ENCODE results near the gene RASD1. TPM values are rescaled to one million over a fixed set of nuclear protein-coding genes. Genes with fewer than 3 reads are reported as not detected.

RASD1 gene
- total RNA-seq, 1 experiment from 2014 or later: 5.7 TPM

DNA sequence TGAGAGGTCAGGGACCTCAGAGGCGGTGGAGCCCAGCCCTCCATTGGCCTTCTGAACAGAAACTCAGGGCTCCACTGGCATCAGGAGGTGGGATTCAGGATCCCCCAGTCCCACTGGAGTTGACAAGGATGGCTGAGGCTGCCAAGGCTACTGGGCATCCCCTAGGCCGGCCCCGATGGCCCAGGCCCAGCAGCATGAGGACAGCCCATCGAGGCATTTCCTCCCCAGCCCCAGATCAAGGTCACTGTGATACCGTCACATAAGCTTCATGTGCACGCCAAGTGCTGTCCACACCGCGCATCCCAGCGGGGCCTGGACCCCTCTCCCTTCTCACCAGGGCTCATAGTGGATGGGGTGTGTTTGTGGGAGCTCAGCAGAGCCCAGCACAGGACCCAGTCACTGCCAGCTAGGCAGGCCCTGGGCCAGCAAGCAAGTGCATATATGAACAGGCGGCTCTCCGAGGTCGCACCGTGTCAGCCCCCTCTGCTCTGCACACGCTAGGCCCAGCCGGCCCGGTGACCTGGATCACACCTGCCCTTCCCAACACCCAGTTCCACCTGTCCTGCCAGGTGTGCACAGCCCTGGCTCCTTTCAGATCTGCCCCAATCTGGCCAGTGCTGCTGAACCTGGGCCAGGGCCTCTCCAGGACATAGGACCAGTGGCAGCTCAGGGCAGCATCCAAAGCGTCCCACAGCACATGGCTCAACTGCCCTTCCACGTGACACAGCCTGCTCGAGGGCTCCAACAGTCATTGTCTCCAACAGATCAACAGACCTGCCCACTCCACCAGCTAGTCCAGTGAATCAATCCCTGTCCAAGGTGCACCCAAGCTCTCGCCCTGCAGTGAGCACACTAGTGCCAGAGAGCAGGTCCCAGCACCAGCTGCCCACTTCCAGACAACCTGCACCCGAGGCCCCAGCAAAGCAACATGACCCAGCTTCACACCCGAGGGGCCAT lies 32.8 kb upstream of the RASD1 start:
- no peak overlapping the region for H3K56ac ChIP-seq (ENCODE audit: insufficient read length, low read depth, low read length)
- H2AK5ac ChIP-seq (ENCODE audit: insufficient read length, low read length): no peak overlapping the region
- H2BK12ac ChIP-seq (ENCODE audit: insufficient read length, low read depth, low read length): no peak overlapping the region
- peaks cover 13 to 29% of the 10 kb centered on the region in 2 experiments for H3K4me1 Mint-ChIP-seq
- TF ChIP-seq, protein P1, sequence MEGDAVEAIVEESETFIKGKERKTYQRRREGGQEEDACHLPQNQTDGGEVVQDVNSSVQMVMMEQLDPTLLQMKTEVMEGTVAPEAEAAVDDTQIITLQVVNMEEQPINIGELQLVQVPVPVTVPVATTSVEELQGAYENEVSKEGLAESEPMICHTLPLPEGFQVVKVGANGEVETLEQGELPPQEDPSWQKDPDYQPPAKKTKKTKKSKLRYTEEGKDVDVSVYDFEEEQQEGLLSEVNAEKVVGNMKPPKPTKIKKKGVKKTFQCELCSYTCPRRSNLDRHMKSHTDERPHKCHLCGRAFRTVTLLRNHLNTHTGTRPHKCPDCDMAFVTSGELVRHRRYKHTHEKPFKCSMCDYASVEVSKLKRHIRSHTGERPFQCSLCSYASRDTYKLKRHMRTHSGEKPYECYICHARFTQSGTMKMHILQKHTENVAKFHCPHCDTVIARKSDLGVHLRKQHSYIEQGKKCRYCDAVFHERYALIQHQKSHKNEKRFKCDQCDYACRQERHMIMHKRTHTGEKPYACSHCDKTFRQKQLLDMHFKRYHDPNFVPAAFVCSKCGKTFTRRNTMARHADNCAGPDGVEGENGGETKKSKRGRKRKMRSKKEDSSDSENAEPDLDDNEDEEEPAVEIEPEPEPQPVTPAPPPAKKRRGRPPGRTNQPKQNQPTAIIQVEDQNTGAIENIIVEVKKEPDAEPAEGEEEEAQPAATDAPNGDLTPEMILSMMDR (conservative IDR thresholded peaks at IDR 0.05): no peak
- no peak overlapping the region for H3T11ph ChIP-seq (ENCODE audit: low read length)
- no peak overlapping the region for H3K27ac ChIP-seq (ENCODE audit: insufficient read length, low read depth, low read length)
- H2BK20ac ChIP-seq (ENCODE audit: low read depth, low read length, poor library complexity, severe bottlenecking): no peak overlapping the region
- peaks cover 3% of the 10 kb centered on the region; the same call in 1 of the 2 replicates for H3K4me1 ChIP-seq (ENCODE audit: insufficient read depth, low read length)
- no peak overlapping the region for H3K4ac ChIP-seq (ENCODE audit: low read depth, low read length)
- H2BK120ac ChIP-seq (ENCODE audit: low read depth, low read length, poor library complexity, severe bottlenecking): no peak overlapping the region
- peaks cover under 1% of the 10 kb centered on the region for H4K20me1 ChIP-seq (ENCODE audit: control insufficient read depth, insufficient read depth, insufficient read length)
- no peaks in the 10 kb centered on the region for H3K27me3 ChIP-seq (ENCODE audit: insufficient read depth, low read length)
- no peak overlapping the region for H3K14ac ChIP-seq (ENCODE audit: insufficient read depth, low read length)
- H2BK5ac ChIP-seq (ENCODE audit: insufficient read length, low read length): no peak overlapping the region
- H4K8ac ChIP-seq (replicated peaks; ENCODE audit: insufficient read length, low read depth, low read length): no peak overlapping the region
- no peak overlapping the region for H3K4me2 ChIP-seq (ENCODE audit: insufficient read depth, insufficient read length, low read length)
- H2BK15ac ChIP-seq (ENCODE audit: low read depth, low read length): no peak overlapping the region
- no peaks in the 10 kb centered on the region for H3K79me2 ChIP-seq (ENCODE audit: insufficient read depth, low read length)
- H3K27me3 Mint-ChIP-seq (ENCODE audit: low read depth): no peaks in the 10 kb centered on the region
- no peaks in the 10 kb centered on the region for H3K23me2 ChIP-seq (ENCODE audit: insufficient read length, low read depth, low read length, poor library complexity, severe bottlenecking)
- H4K91ac ChIP-seq (ENCODE audit: insufficient read length, low read depth, low read length): no peak overlapping the region
- H3K23ac ChIP-seq (ENCODE audit: insufficient read length, low read depth, low read length): no peak overlapping the region
- H3K27ac Mint-ChIP-seq: peak overlapping the region; percentile 69 to 90 (median 76); a peak in 4 of 7 replicates
- no peak overlapping the region for H2AFZ ChIP-seq (ENCODE audit: low read length)
- H3K18ac ChIP-seq (ENCODE audit: insufficient read length, low read depth, low read length): no peak overlapping the region
- no peak overlapping the region for H4K5ac ChIP-seq (ENCODE audit: insufficient read length, low read depth, low read length)
- DNase-seq: no peak
- no peak overlapping the region for H3K9ac ChIP-seq (ENCODE audit: extremely low read depth, insufficient read length, low read length)
- H3K36me3 Mint-ChIP-seq (ENCODE audit: insufficient read depth in 1 of 3, low read depth in 3 of 3): peaks cover 0 to 11% (median 3%) of the 10 kb centered on the region in 3 experiments; a peak in 3 of 7 replicates
- WGBS (ENCODE audit: extremely low coverage, insufficient read length, low lambda C conversion rate): no CpG with 5 or more reads among the region's 22 CpGs
- H3K9me3 Mint-ChIP-seq: 0 out of 5 replicates have a peak, but pooled peaks cover 0 to 3% of the 10 kb centered on the region in 2 experiments
- H3K9me3 ChIP-seq (ENCODE audit: control insufficient read depth, low read depth, low read length): no peaks in the 10 kb centered on the region
- no peaks in the 10 kb centered on the region for H3K79me1 ChIP-seq (ENCODE audit: insufficient read depth, low read depth, low read length, poor library complexity, severe bottlenecking)
- H3K4me3 Mint-ChIP-seq: no peak overlapping the region
